HG03460 (cell line): Measurements from ENCODE around the gene RSRC1.
A peak's percentile ranks its signal among the peaks of the same experiment; 100 is the strongest.
"Not testable (repeated sequence)": the region's sequence is repeated elsewhere in the genome, so short reads cannot be mapped to it uniquely, and the experiment has no call there.

Source experiments
- ATAC-seq: cut with Tn5 transposase; IDR thresholded peaks from one replicate; pipeline ENCODE4 v1.9.1; 2021; ENCODE audit not compliant: unreplicated experiment

Gene RSRC1

GRCh38 chr3:158384019-158384418, 274.1 kb downstream of the RSRC1 start:
- peak; percentile 77 for ATAC-seq

- no peak for ATAC-seq
These were observed 285.5 kb downstream of the RSRC1 start for GRCh38 chr3:158395421-158395820.

- ATAC-seq: no peak
These were observed 292.7 kb downstream of the RSRC1 start for GRCh38 chr3:158402590-158402989.

- ATAC-seq: no peak
These were observed 293.1 kb downstream of the RSRC1 start for GRCh38 chr3:158403013-158403412.

- no peak for ATAC-seq
These were observed 294.3 kb downstream of the RSRC1 start for GRCh38 chr3:158404131-158404718.

GRCh38 chr3:158405507-158405906, 295.6 kb downstream of the RSRC1 start:
- ATAC-seq: no peak

GRCh38 chr3:158407844-158408517, 298.1 kb downstream of the RSRC1 start:
- no peak for ATAC-seq

- ATAC-seq: not testable (repeated sequence)
These were observed 298.6 kb downstream of the RSRC1 start for GRCh38 chr3:158408518-158408897.

- ATAC-seq: no peak
These were observed 308.1 kb downstream of the RSRC1 start for GRCh38 chr3:158418035-158418434.

GRCh38 chr3:158419820-158420653, 310.1 kb downstream of the RSRC1 start:
- ATAC-seq: no peak

GRCh38 chr3:158420654-158421396, 310.9 kb downstream of the RSRC1 start:
- ATAC-seq: peak; percentile 99

- ATAC-seq: no peak
These were observed 320.6 kb downstream of the RSRC1 start for GRCh38 chr3:158430448-158430847.

- ATAC-seq: no peak
These were observed 321.1 kb downstream of the RSRC1 start for GRCh38 chr3:158430968-158431367.

- no peak for ATAC-seq
These were observed 321.9 kb downstream of the RSRC1 start for GRCh38 chr3:158431829-158432228.

GRCh38 chr3:158434412-158435038, 324.6 kb downstream of the RSRC1 start:
- peak; percentile 90 for ATAC-seq

GRCh38 chr3:158443632-158444031, 333.7 kb downstream of the RSRC1 start:
- ATAC-seq: peak; percentile 91

GRCh38 chr3:158447408-158447807, 337.5 kb downstream of the RSRC1 start:
- ATAC-seq: no peak

- no peak for ATAC-seq
These were observed 341.6 kb downstream of the RSRC1 start for GRCh38 chr3:158451405-158452055.

GRCh38 chr3:158452334-158452733, 342.4 kb downstream of the RSRC1 start:
- no peak for ATAC-seq

GRCh38 chr3:158453004-158453403, 343.1 kb downstream of the RSRC1 start:
- ATAC-seq: no peak
